K562 (cell line): ENCODE data around the gene HECA. TPM values are rescaled to one million over a fixed set of nuclear protein-coding genes. Genes with fewer than 3 reads are reported as not detected.
"Not testable (repeated sequence)": the region's sequence is repeated elsewhere in the genome, so short reads cannot be mapped to it uniquely, and the experiment has no call there.

Source experiments
- ATAC-seq: fragments of 200-7000 bp; cut with Tn5 transposase; 3 replicates; pipeline ENCODE4 v1.9.1; 2020; ENCODE audit warnings: moderate library complexity
- BruUV-seq: library from RNA; stranded (reverse); fragments of 400-500 nt; replicated peaks from 2 replicates; lab custom pipeline; 2021; lab: Mats Ljungman, UMichigan
- CTCF ChIA-PET: fragments of 300-600 bp; formaldehyde crosslinking; extraction: SDS; loops from one replicate; lab custom pipeline; 2021; ENCODE audit warnings: low intra/inter-chr PET ratio; lab: Yijun Ruan, JAX
- POLR2A ChIA-PET: fragments of 300-600, 350-650 bp; sonication (Branson Sonifier 250); formaldehyde crosslinking; extraction: SDS; loops from one replicate; lab custom pipeline; 2021; ENCODE audit warnings: antibody characterized with exemption, inconsistent platforms; lab: Yijun Ruan, JAX
- DNase-seq, 4 experiments: peaks; one replicate each; pipeline versions ENCODE4 v3.0.0 to v3.0.0-alpha.2; 2011 to 2018; ENCODE audit warnings: low spot score in 3 of 4, mixed read lengths in 3 of 4; ENCODE audit errors: extremely low read depth in 1 of 4
- FAIRE-seq: peaks from 2 replicates; lab custom pipeline; 2011; peaks lifted over from hg19 to GRCh38; lab: Jason Lieb, UNC
- H2AFZ ChIP-seq: 2 replicates; pipeline ENCODE4 v1.6.0; 2011; ENCODE audit warnings: low read depth, low read length, control low read depth, inconsistent platforms
- H3K27ac ChIP-seq: fragments of 200-600 bp; 3 replicates; pipeline ENCODE4 v1.8.0; 2011; ENCODE audit warnings: low read depth, mild to moderate bottlenecking, control low read depth, inconsistent platforms, low read length, moderate library complexity, mixed read lengths; ENCODE audit errors: extremely low read depth
- H3K27me3 ChIP-seq, 2 experiments: fragments of 300-600 bp in 1 of 2; 2 replicates in 1 of 2; 3 replicates in 1 of 2; pipeline versions ENCODE4 v1.6.0 to v1.8.0; 2011; ENCODE audit warnings: inconsistent platforms in 2 of 2, low read length in 2 of 2, mild to moderate bottlenecking in 1 of 2, mixed read lengths in 1 of 2, moderate library complexity in 1 of 2; ENCODE audit not compliant: control insufficient read depth in 2 of 2, insufficient read depth in 2 of 2
- H3K36me3 ChIP-seq: fragments of 300-600 bp; 3 replicates; pipeline ENCODE4 v1.8.0; 2011; ENCODE audit warnings: mild to moderate bottlenecking, low read length, inconsistent platforms; ENCODE audit not compliant: control insufficient read depth, insufficient read depth
- H3K4me1 ChIP-seq, 2 experiments: fragments of 200-600 bp in 1 of 2; replicated peaks in 1 of 2; 2 replicates in 1 of 2; 3 replicates in 1 of 2; pipeline versions ENCODE4 v1.5.1 to v1.8.0; 2011; ENCODE audit warnings: inconsistent platforms in 2 of 2, low read length in 2 of 2, mild to moderate bottlenecking in 1 of 2, mixed read lengths in 1 of 2, moderate library complexity in 1 of 2; ENCODE audit not compliant: control insufficient read depth in 2 of 2, insufficient read depth in 2 of 2
- H3K4me2 ChIP-seq: 2 replicates; pipeline ENCODE4 v1.6.1; 2011; ENCODE audit warnings: low read length, control low read depth, inconsistent platforms, mixed read lengths; ENCODE audit not compliant: insufficient read depth
- H3K4me3 ChIP-seq: fragments of 200-600 bp; sonication (generic), shearing (Covaris generic); 2 replicates; pipeline ENCODE4 v1.5.1; 2016; ENCODE audit warnings: control low read depth, inconsistent platforms
- H3K79me2 ChIP-seq: fragments of 200-600 bp; 3 replicates; pipeline ENCODE4 v1.8.0; 2011; ENCODE audit warnings: low read length, inconsistent platforms; ENCODE audit not compliant: control insufficient read depth, insufficient read depth
- H3K9ac ChIP-seq, 2 experiments: 2 replicates each; pipeline versions ENCODE4 v1.6.0 to v1.6.1; 2011; ENCODE audit warnings: low read depth in 2 of 2, low read length in 2 of 2, control low read depth in 1 of 2, inconsistent platforms in 1 of 2, mild to moderate bottlenecking in 1 of 2, mixed read lengths in 1 of 2; ENCODE audit not compliant: insufficient read depth in 1 of 2
- H3K9me1 ChIP-seq: one replicate; pipeline ENCODE4 v1.6.0; 2011; ENCODE audit warnings: inconsistent platforms, mild to moderate bottlenecking, low read length, moderate library complexity; ENCODE audit not compliant: control insufficient read depth, insufficient read depth
- H3K9me3 ChIP-seq: replicated peaks from 2 replicates; pipeline ENCODE4 v1.5.1; 2011; ENCODE audit warnings: low read depth, low read length, inconsistent platforms; ENCODE audit not compliant: control insufficient read depth, insufficient read depth
- H4K20me1 ChIP-seq: replicated peaks from 2 replicates; pipeline ENCODE4 v1.6.1; 2011; ENCODE audit warnings: low read length, inconsistent platforms, mixed read lengths; ENCODE audit not compliant: control insufficient read depth, insufficient read depth
- CC2D1A ChIP-seq: fragments of 450-650 bp; IDR thresholded peaks from 2 replicates; pipeline ENCODE4 v1.6.1; 2017; ENCODE audit warnings: mild to moderate bottlenecking
- E2F6 ChIP-seq, 2 experiments: IDR thresholded peaks; 2 replicates each; pipeline ENCODE4 v1.6.1; 2011; ENCODE audit warnings: borderline replicate concordance in 1 of 2, control low read depth in 1 of 2, low read depth in 1 of 2, low read length in 1 of 2, mild to moderate bottlenecking in 1 of 2, mixed read lengths in 1 of 2, moderate library complexity in 1 of 2; ENCODE audit not compliant: insufficient read depth in 1 of 2, insufficient read length in 1 of 2, poor library complexity in 1 of 2, severe bottlenecking in 1 of 2; ENCODE audit errors: extremely low read depth in 1 of 2
- FOXO4 ChIP-seq: fragments of 450-650 bp; formaldehyde crosslinking; IDR thresholded peaks from 2 replicates; pipeline ENCODE4 v1.4.0; 2020; ENCODE audit warnings: mild to moderate bottlenecking, moderate library complexity
- HDAC8 ChIP-seq: fragments of 450-650 bp; IDR thresholded peaks from 2 replicates; pipeline ENCODE4 v1.6.1; 2016; ENCODE audit warnings: mild to moderate bottlenecking, missing genetic modification characterization, moderate library complexity, missing compliant biosample characterization
- PHF20 ChIP-seq: fragments of 450-650 bp; IDR thresholded peaks from 2 replicates; pipeline ENCODE4 v1.6.1; 2018; ENCODE audit not compliant: partially characterized antibody
- THAP7 ChIP-seq: fragments of 250-450 bp; sonication (Bioruptor Pico); IDR thresholded peaks from 2 replicates; pipeline ENCODE4 v1.5.0; 2021
- TRIM25 ChIP-seq: fragments of 450-650 bp; IDR thresholded peaks from 2 replicates; pipeline ENCODE4 v1.7.0; 2016; ENCODE audit warnings: borderline replicate concordance
- ZC3H8 ChIP-seq: fragments of 450-650 bp; IDR thresholded peaks from 2 replicates; pipeline ENCODE4 v1.6.1; 2017
- ZNF395 ChIP-seq: fragments of 200-800 bp; sonication (Bioruptor generic); IDR thresholded peaks from 2 replicates; pipeline ENCODE4 v1.6.1; 2017; ENCODE audit warnings: missing genetic modification characterization, missing compliant biosample characterization
- ZNF408 ChIP-seq: fragments of 250-450 bp; sonication (Bioruptor Pico); IDR thresholded peaks from 2 replicates; pipeline ENCODE4 v1.4.0; 2020; ENCODE audit warnings: low read depth, mild to moderate bottlenecking, moderate library complexity
- ZNF583 ChIP-seq: fragments of 250-450 bp; sonication (Bioruptor Pico); IDR thresholded peaks from 2 replicates; pipeline ENCODE4 v1.4.0; 2020
- WGBS: fragments of 100-300 bp; shearing (Covaris generic); methylation state at CpG from one replicate; pipeline ENCODE4 v1.1.6; 2016; ENCODE audit warnings: low coverage, mixed read lengths; ENCODE audit not compliant: insufficient coverage; ENCODE audit errors: missing lambda C conversion rate; 5-methylcytosine and 5-hydroxymethylcytosine counted together
- in situ Hi-C: fragments of 300-500 bp; cut with MboI; formaldehyde crosslinking; loops from 4 replicates; pipeline ENCODE4 v1.15.0; 2018; ENCODE audit warnings: inconsistent platforms, mixed read lengths
- intact Hi-C: fragments of 100-400 bp; cut with micrococcal nuclease; formaldehyde crosslinking; loops from 2 replicates; pipeline ENCODE4 v1.14.2; 2022
- polyA plus RNA-seq, 8 experiments: library from polyadenylated mRNA; depleted of rRNA in 4 of 8; stranded (reverse) in 5 of 8; unstranded in 3 of 8; fragments of >200 nt; fragmentation: Nextera tagmentation in 2 of 8; fragmentation: Illumina TruSeq in 1 of 8; extraction: Ambion mirVana in 2 of 8; extraction: Trizol in 1 of 8; gene quantifications; 2 replicates each; pipeline versions ENCODE4 v1.2.1 to v1.2.3, GENCODE V29; 2011 to 2014; ENCODE audit warnings: inconsistent platforms in 1 of 8, missing spikeins in 1 of 8
- total RNA-seq, 7 experiments: library from RNA; depleted of rRNA in 6 of 7; stranded (reverse); fragments of >200 nt in 6 of 7; fragmentation: Illumina TruSeq in 2 of 7; extraction: Trizol in 2 of 7; gene quantifications; 2 replicates each; pipeline versions ENCODE4 v1.2.1 to v1.2.3, GENCODE V29; 2011 to 2021; ENCODE audit warnings: low replicate concordance in 1 of 7

HECA gene
- total and polyA plus RNA-seq, 9 of the 15 experiments (the other 6 are each of a cell fraction or from before 2014, with no cell fraction given): 0.31 to 2.3 (median 1.1) TPM

GRCh38 chr6:139205843-139206242 is 71.0 kb downstream of the HECA start (continued):
- no peak for TF ChIP-seq E2F6 (IDR thresholded peaks at IDR 0.05; ENCODE audit: borderline replicate concordance in 1 of 2, extremely low read depth in 1 of 2, insufficient read depth in 1 of 2, insufficient read length in 1 of 2, low read depth in 1 of 2, low read length in 1 of 2, poor library complexity in 1 of 2, severe bottlenecking in 1 of 2)
- no peak for TF ChIP-seq THAP7 (CRISPR knock-in tag)
- no peak for TF ChIP-seq ZNF583 (CRISPR knock-in tag)
- no peak for TF ChIP-seq ZNF395 (CRISPR knock-in tag)
- no peak for TF ChIP-seq PHF20
- no peak for TF ChIP-seq FOXO4 (CRISPR knock-in tag)
- TF ChIP-seq HDAC8 (tag): no peak
- no peak for TF ChIP-seq CC2D1A
- no peak for TF ChIP-seq ZNF408 (CRISPR knock-in tag)
- TF ChIP-seq ZC3H8: no peak
- no peak for TF ChIP-seq TRIM25

- FAIRE-seq, H2AFZ ChIP-seq, intact Hi-C loops, H3K27ac ChIP-seq, DNase-seq, BruUV-seq, H4K20me1 ChIP-seq, ATAC-seq, H3K4me1 ChIP-seq, in situ Hi-C loops, H3K36me3 ChIP-seq, H3K4me2 ChIP-seq, POLR2A ChIA-PET, H3K27me3 ChIP-seq, H3K9ac ChIP-seq, H3K9me1 ChIP-seq, H3K4me3 ChIP-seq, H3K9me3 ChIP-seq, H3K79me2 ChIP-seq, CTCF ChIA-PET: not testable (repeated sequence)
- WGBS: 0% methylated on average over 1 of the region's 10 CpGs
Measured at GRCh38 chr6:139210766-139211165, 75.9 kb downstream of the HECA start.
